ENCODE data around the gene RDH14.

Gene RDH14

DNA sequence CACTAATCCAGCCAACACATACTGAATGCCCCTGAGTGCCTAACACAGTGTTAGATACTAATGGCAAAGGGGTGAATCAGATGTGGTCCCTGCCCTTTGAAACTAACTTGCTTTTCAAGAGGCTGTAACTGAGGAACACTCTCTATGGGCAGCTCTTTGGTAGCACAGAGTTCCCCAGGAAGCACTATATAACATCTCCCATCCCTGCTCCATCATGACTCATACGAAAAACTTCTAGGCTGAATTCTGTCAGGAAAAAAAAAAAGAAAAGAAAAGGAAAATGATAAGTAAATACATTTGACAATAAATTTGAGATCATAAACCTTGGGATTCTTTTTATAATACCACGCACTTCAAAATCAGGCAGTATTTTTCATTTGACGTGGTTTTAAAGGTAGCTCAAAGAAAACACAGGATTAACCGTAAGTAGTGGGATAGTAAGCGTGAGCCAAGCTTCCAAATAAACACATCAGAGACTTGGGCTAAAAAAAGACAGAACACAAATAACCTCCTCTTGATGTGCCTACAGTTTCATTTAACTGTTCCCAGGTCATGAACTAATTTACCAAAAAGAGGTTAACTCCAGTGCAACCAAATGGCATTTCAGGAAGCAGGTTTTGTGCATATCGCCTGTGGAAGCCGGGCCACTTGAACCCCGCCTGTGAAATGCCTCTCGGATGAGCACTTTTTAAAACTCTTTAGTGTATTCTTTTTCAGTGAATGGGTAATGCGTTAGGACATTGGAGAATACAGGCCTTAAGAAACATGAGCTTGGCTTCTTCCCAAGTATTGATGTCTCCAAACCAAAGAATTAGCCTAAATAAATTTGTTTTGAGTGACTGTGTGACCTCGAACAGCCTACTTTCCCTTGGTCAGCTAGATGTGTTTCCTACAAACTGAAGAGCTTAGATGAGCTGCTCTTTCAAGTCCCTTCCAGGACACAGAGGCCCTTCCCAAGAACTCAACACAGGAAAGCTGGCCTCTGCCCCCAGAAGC, 42.0 kb downstream of the RDH14 start:
- H3K9me3 ChIP-seq (ENCODE audit: low read depth, low read length) = no peaks in the 10 kb centered on the region
- H3K27ac ChIP-seq = no peak overlapping the region
- H3K9ac ChIP-seq (ENCODE audit: insufficient read length) = no peak overlapping the region
- DNase-seq (ENCODE audit: low read depth, low spot score) = no peak
- no peak for TF ChIP-seq FOXP2 (optimal IDR thresholded peaks at IDR 0.05; ENCODE audit: control extremely low read depth, extremely low read length, insufficient read depth)
- H3K36me3 ChIP-seq (ENCODE audit: insufficient read depth, low read length) = no peaks in the 10 kb centered on the region
- H3K4me3 ChIP-seq = no peak overlapping the region

DNA sequence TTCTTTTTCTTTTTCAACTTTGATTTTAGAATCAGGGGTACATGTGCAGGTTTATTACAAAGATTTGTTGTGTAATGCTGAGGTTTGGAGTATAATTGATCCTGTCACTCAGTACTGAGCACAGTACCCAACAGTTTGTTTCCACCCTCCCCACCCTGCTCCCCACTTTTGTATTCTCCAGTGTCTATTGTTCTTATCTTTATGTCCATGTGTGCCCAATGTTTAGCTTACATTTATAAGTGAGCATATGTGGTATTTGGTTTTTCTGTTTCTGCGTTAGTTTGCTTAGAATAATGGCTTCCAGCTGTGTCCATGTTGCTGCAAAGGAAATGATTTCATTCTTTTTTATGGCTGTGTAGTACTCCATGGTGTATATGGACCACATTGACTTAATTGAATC, 43.1 kb downstream of the RDH14 start:
- H3K36me3 ChIP-seq (ENCODE audit: insufficient read depth, low read length) = no peaks in the 10 kb centered on the region
- no peak overlapping the region for H3K27ac ChIP-seq
- no peaks in the 10 kb centered on the region for H3K9me3 ChIP-seq (ENCODE audit: low read depth, low read length)
- TF ChIP-seq EZH2 (IDR thresholded peaks at IDR 0.05) = no peak
- no peak for TF ChIP-seq POLR2AphosphoS5 (IDR thresholded peaks at IDR 0.05; ENCODE audit: borderline replicate concordance, low read depth, low read length)
- TF ChIP-seq FOXP2 (optimal IDR thresholded peaks at IDR 0.05; ENCODE audit: control extremely low read depth, extremely low read length, insufficient read depth) = no peak
- no peak overlapping the region for H3K4me3 ChIP-seq
- no peak overlapping the region for H3K9ac ChIP-seq (ENCODE audit: insufficient read length)
- no peak for DNase-seq (ENCODE audit: low read depth, low spot score)

DNA sequence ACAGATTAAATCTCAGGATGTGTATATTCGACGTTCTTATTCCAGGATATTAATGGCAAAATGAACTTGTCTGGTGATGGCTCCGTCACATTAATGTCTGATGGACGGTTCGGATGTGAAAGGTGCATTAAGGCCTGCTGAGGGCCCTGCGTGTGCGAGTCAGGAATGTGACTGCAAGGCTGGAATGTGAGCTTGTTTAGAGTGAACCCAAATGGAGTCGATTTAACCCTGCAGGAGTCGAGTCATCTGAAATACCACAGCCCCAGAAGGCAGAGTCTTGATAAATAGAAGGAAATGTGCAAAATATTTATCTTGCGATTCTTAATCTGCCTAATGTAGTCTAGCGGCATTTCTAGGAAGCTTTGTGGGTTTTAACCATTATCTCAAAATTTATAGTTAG, 44.3 kb downstream of the RDH14 start:
- Histone ChIP-seq H3K9ac (ENCODE audit: insufficient read length) (no peak overlapping the region), H3K27ac (no peak overlapping the region), H3K4me3 (no peak overlapping the region), H3K36me3 (ENCODE audit: insufficient read depth, low read length) (no peaks in the 10 kb centered on the region), H3K9me3 (ENCODE audit: low read depth, low read length) (no peaks in the 10 kb centered on the region)
- no peak for TF ChIP-seq POLR2AphosphoS5 (IDR thresholded peaks at IDR 0.05; ENCODE audit: borderline replicate concordance, low read depth, low read length)
- no peak for TF ChIP-seq EZH2 (IDR thresholded peaks at IDR 0.05)
- TF ChIP-seq FOXP2 (optimal IDR thresholded peaks at IDR 0.05; ENCODE audit: control extremely low read depth, extremely low read length, insufficient read depth) = no peak
- DNase-seq (ENCODE audit: low read depth, low spot score) = no peak

DNA sequence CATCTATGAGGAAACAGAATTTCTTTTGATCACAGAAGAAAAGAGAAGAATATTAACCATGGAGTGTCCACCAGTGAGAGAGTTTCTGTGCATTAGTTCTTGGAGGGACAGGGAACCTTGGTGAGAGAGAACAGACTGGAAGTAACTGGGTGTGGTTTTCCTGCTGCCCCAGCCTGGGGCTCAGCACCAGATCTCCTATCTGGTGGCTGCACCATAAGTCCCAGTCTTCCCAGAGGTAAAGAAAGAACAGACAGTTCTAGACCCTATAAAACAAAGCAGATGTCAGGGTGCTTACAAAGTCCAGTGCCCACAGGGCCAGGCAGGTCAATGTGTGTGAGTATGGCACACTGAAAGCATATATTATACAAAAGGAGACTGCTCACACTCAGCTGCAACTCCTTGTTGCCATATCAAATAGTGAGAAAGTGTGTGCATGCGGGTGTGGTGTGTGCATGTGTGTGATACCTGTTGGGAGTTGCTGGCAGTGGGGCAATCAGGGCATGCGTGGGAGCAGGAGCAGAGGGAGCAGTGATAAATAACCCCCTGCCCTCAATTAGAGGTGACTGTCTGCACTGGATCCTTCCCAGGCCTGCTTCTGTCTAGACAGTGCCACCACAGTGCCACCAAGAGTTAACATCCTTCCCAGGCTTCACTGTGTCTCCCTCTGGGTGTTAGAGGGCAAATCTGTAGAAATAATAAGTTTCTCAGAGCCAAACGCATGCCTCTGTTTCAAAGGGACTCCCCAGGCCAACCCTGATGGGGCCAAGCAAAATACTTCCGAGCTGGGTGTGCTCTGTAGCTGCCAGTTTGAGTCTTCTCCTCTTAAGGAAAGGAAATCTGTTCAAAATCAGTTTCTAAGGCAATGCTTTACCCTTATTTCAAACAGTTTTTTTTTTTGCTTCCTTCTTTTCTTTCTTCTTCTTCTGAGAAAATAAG, 45.7 kb downstream of the RDH14 start:
- H3K27ac ChIP-seq = no peak overlapping the region
- H3K9me3 ChIP-seq (ENCODE audit: low read depth, low read length) = no peaks in the 10 kb centered on the region
- no peaks in the 10 kb centered on the region for H3K36me3 ChIP-seq (ENCODE audit: insufficient read depth, low read length)
- no peak overlapping the region for H3K4me3 ChIP-seq
- H3K9ac ChIP-seq (ENCODE audit: insufficient read length) = no peak overlapping the region
- TF ChIP-seq EZH2 (IDR thresholded peaks at IDR 0.05) = no peak
- TF ChIP-seq POLR2AphosphoS5 (IDR thresholded peaks at IDR 0.05; ENCODE audit: borderline replicate concordance, low read depth, low read length) = no peak
- TF ChIP-seq FOXP2 (optimal IDR thresholded peaks at IDR 0.05; ENCODE audit: control extremely low read depth, extremely low read length, insufficient read depth) = no peak
- DNase-seq (ENCODE audit: low read depth, low spot score) = no peak

DNA sequence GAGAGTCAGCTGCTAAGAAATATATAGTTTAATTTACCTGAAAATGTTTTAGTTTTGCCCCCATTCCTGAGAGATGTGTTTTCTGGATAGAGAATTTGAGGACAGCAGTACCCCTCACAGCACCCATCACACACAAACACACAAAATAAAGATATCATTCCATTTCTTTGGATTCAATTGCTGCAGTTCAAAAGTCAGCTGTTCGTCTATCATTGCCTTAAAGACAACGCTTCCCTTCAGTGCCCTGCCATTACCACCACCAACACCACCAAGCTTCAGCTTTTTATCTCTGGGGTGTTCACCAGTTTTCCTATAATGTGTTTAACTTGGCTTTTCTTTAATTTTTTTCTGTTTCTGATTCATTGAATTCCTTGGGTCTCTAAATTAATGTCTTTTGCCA, 49.7 kb downstream of the RDH14 start:
- H3K4me3 ChIP-seq = no peak overlapping the region
- no peaks in the 10 kb centered on the region for H3K36me3 ChIP-seq (ENCODE audit: insufficient read depth, low read length)
- no peak for TF ChIP-seq POLR2AphosphoS5 (IDR thresholded peaks at IDR 0.05; ENCODE audit: borderline replicate concordance, low read depth, low read length)
- no peak for DNase-seq (ENCODE audit: low read depth, low spot score)
- no peak overlapping the region for H3K9ac ChIP-seq (ENCODE audit: insufficient read length)
- H3K9me3 ChIP-seq (ENCODE audit: low read depth, low read length) = no peaks in the 10 kb centered on the region
- no peak overlapping the region for H3K27ac ChIP-seq

DNA sequence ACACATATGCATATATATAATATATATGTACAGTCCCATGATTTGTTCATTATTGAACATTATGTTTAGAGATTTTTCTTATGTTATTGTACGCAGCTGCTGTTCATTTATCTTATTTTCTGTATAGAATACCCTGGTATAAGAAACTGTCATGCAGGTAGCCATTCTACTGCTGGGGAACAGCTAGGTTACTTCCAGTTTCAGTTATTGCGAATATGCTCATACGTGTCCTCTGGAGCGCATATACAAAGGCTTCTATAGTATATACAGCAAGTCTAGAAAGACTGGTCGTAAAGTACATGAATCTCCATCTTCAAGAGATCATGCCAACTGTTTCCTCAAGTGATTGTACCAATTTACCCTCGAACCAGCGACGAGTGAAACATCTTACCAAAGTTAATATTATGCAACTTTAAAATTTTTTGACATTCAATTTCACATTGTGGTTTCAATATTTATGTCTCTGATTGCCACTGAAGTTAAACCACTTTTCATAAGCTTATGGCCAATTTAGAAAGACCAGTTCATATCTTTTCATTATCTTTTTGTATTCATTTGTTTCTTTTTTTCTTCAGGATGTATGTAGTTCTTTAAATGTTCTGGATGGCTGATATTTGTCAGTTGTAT, 53.5 kb downstream of the RDH14 start:
- no peak for DNase-seq (ENCODE audit: low read depth, low spot score)
- no peak overlapping the region for H3K27ac ChIP-seq
- no peaks in the 10 kb centered on the region for H3K36me3 ChIP-seq (ENCODE audit: insufficient read depth, low read length)
- H3K9me3 ChIP-seq (ENCODE audit: low read depth, low read length) = no peaks in the 10 kb centered on the region
- H3K4me3 ChIP-seq = no peak overlapping the region
- TF ChIP-seq FOXP2 (optimal IDR thresholded peaks at IDR 0.05; ENCODE audit: control extremely low read depth, extremely low read length, insufficient read depth) = no peak
- no peak for TF ChIP-seq POLR2AphosphoS5 (IDR thresholded peaks at IDR 0.05; ENCODE audit: borderline replicate concordance, low read depth, low read length)
- no peak for TF ChIP-seq EZH2 (IDR thresholded peaks at IDR 0.05)
- no peak overlapping the region for H3K9ac ChIP-seq (ENCODE audit: insufficient read length)

DNA sequence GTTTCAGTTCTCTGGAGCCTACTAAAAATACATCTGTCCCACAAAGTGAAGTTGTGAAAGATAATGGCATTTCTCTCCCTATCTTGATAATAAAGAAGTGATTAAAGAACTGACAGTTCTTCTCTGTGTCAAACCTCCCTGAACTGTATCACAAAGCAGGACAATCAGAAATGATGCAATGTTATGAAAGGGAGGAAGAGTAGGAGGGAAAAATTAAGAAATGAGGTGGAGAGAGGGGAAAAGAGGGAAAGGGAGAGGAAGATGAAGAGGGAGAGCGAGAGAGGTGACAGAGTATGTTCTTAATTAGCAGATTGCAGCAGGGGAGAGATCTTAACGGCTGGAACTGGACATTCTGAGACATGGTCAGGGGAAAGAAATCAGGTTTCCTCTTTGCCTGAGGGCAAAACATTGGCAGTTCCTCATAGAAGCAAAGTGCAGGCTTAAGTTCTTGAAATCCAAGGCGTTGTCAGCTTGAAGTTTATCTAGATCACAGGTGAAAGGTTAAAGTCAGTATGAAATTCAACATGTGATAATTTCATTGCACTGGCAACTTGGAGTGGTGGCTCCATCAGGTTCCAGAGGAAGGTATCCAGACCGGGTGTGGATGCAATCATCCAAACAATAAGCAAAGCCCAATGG, 54.6 kb downstream of the RDH14 start:
- TF ChIP-seq EZH2 (IDR thresholded peaks at IDR 0.05) (no peak), POLR2AphosphoS5 (IDR thresholded peaks at IDR 0.05; ENCODE audit: borderline replicate concordance, low read depth, low read length) (no peak), FOXP2 (optimal IDR thresholded peaks at IDR 0.05; ENCODE audit: control extremely low read depth, extremely low read length, insufficient read depth) (no peak)
- H3K4me3 ChIP-seq = no peak overlapping the region
- no peak overlapping the region for H3K27ac ChIP-seq
- no peaks in the 10 kb centered on the region for H3K9me3 ChIP-seq (ENCODE audit: low read depth, low read length)
- no peak for DNase-seq (ENCODE audit: low read depth, low spot score)
- H3K36me3 ChIP-seq (ENCODE audit: insufficient read depth, low read length) = no peaks in the 10 kb centered on the region
- H3K9ac ChIP-seq (ENCODE audit: insufficient read length) = no peak overlapping the region
